GM20431 (cell line): ENCODE measurements around the gene STK38L.
"Not testable (repeated sequence)": the region's sequence is repeated elsewhere in the genome, so short reads cannot be mapped to it uniquely, and the experiment has no call there.

Source experiments
- in situ Hi-C: fragments of 300-500 bp; cut with MseI, MboI; formaldehyde crosslinking; loops from one replicate; pipeline ENCODE4 v1.15.0; 2020; ENCODE audit warnings: low sequenced_read_pairs; ENCODE audit not compliant: unreplicated experiment

Gene STK38L

GRCh38 chr12:27221625-27222387, 22.3 kb upstream of the STK38L start:
- in situ Hi-C loops, result no loop called here

- in situ Hi-C loops, result no loop called here
Observed at GRCh38 chr12:27226407-27226929, 17.6 kb upstream of the STK38L start.

GRCh38 chr12:27229367-27229766, 14.7 kb upstream of the STK38L start:
- in situ Hi-C loops, result no loop called here

- in situ Hi-C loops, result not testable (repeated sequence)
Observed at GRCh38 chr12:27231374-27231773, 12.7 kb upstream of the STK38L start.

GRCh38 chr12:27233814-27234213, 10.3 kb upstream of the STK38L start:
- in situ Hi-C loops, result no loop called here

GRCh38 chr12:27236498-27236897, 7.6 kb upstream of the STK38L start:
- in situ Hi-C loops, result no loop called here

GRCh38 chr12:27237790-27238771, 6.0 kb upstream of the STK38L start:
- in situ Hi-C loops, result no loop called here

GRCh38 chr12:27243006-27243405, 1.1 kb upstream of the STK38L start:
- in situ Hi-C loops, result no loop called here

GRCh38 chr12:27244689-27245488, 803 bp downstream of the STK38L start:
- in situ Hi-C loops, result no loop called here

GRCh38 chr12:27246141-27246540, 2.1 kb downstream of the STK38L start:
- in situ Hi-C loops, result no loop called here

- in situ Hi-C loops, result no loop called here
Observed at GRCh38 chr12:27246774-27247173, 2.7 kb downstream of the STK38L start.

- in situ Hi-C loops, result no loop called here
Observed at GRCh38 chr12:27252934-27253333, 8.8 kb downstream of the STK38L start.

GRCh38 chr12:27253347-27253746, 9.3 kb downstream of the STK38L start:
- in situ Hi-C loops, result no loop called here

- in situ Hi-C loops, result no loop called here
Observed at GRCh38 chr12:27255806-27256205, 11.7 kb downstream of the STK38L start.

- in situ Hi-C loops, result no loop called here
Observed at GRCh38 chr12:27257104-27257843, 13.2 kb downstream of the STK38L start.

GRCh38 chr12:27260746-27261145, 16.7 kb downstream of the STK38L start:
- in situ Hi-C loops, result no loop called here

- in situ Hi-C loops, result no loop called here
Observed at GRCh38 chr12:27261866-27262265, 17.8 kb downstream of the STK38L start.

GRCh38 chr12:27270148-27270547, 26.1 kb downstream of the STK38L start:
- in situ Hi-C loops, result no loop called here

- in situ Hi-C loops, result no loop called here
Observed at GRCh38 chr12:27271206-27271605, 27.1 kb downstream of the STK38L start.
